Measurements from ENCODE around the gene DIP2C.
A peak's percentile ranks its signal among the peaks of the same experiment; 100 is the strongest.

DIP2C gene

GRCh38 chr10:381346-381745 is 308.1 kb downstream of the DIP2C start:
- Mint-ChIP-seq H3K36me3 (no peaks in the 10 kb centered on the region), H3K27ac (peak overlapping the region; percentile 5), H3K9me3 (no peaks in the 10 kb centered on the region), H3K4me3 (peak overlapping the region; percentile 34), H3K4me1 (peaks cover 18% of the 10 kb centered on the region)
- DNase-seq (ENCODE audit: low spot score in 2 of 2) (no peak), ATAC-seq (no peak)

DNA sequence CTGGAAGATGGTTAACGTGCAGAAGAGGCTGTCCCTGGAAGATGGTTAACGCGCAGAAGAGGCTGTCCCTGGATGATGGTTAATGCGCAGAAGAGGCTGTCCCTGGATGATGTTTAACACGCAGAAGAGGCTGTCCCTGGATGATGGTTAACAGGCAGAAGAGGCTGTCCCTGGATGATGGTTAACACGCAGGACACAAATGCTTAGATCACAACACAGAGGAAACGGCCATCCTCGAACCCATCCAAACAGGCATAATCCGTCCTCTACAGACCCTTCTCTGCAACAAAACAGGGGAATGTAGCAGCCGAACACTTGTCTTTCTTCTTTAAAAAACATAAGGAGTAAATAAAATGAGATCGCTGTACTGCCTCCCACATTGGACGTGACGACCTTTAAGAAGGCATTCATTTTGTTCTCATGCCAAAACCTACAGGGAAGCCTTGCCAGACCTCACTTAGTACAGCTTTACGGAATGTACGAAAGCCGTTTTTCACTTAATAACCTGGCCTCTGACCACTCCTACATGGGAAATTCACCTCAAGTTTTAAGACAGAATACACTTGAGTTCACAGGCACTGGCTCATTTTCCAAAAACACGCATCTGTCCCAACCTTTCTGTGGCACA is 309.0 kb downstream of the DIP2C start:
- H3K9me3 Mint-ChIP-seq = no peaks in the 10 kb centered on the region
- DNase-seq (ENCODE audit: low spot score in 2 of 2) (no peak), ATAC-seq (no peak)
- no peak overlapping the region for H3K4me3 Mint-ChIP-seq
- no peaks in the 10 kb centered on the region for H3K36me3 Mint-ChIP-seq
- H3K4me1 Mint-ChIP-seq = peaks cover 18% of the 10 kb centered on the region
- no peak overlapping the region for H3K27ac Mint-ChIP-seq

DNA sequence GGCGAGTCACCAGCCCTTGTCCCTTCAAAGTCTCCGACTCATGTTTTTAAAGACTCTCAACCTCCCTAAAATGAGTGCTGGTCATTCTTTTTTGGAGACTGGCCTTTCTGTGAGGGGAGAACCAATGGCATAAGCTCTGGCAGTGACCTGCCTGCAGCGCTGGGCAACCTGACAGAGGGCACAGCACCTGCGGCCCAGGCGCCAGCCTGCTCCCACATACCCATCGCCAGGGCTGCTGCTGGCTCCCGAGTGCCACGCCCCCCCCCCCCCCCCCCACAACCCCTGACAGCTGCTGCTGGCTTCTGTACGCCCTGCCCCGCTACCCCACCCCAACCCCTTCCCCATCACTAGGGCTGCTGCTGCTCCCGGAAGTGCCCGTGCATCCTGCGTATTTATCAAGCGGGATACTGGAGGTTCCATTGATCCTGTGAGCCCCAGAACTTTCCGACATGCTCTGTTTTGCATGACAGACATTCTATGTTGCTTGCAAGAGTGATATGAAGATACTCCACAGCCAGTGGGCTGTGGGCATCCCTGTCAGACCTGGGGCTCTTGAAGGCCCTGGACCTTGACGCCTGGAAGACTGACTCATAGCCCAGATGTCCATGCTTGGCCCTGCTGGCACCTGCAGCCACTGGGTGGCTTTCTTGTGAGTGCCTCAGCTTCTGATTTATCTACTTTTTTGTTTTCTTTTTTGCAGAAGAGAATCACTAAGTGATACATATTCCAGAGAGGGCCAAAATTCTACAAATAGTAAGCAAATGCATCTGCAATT is 310.4 kb downstream of the DIP2C start:
- Mint-ChIP-seq H3K36me3 (no peaks in the 10 kb centered on the region), H3K9me3 (no peaks in the 10 kb centered on the region), H3K27ac (no peak overlapping the region), H3K4me3 (no peak overlapping the region), H3K4me1 (peaks cover 18% of the 10 kb centered on the region)
- no peak for ATAC-seq
- no peak for DNase-seq (ENCODE audit: low spot score in 2 of 2)

DNA sequence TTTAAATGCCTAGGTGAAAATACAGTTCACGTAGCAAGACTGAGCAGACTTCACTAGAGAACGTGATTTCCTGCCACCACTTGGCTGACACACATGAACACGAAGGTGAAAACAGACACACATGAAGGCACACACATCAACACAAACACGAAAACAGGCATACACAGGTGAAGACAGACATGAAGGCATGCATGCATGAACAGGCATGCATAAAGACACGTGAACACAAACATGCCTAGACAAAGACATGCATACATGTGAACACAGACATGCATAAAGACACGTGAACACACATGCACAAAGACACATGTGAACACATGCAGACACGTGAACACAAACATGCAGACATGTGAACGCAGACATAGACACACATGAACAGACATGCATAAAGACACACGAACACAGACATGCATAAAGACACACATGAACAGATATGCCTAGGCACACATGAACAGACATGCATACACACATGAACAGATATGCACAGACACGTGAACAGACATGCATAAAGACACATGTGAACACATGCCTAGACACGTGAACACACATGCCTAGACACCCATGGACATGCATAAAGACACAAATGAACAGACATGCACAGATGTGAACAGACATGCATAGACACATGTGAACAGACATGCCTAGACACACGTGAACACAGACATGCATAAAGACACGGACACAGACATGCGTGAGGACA is 311.1 kb downstream of the DIP2C start:
- Mint-ChIP-seq H3K9me3 (no peaks in the 10 kb centered on the region), H3K4me1 (peaks cover 18% of the 10 kb centered on the region), H3K27ac (no peak overlapping the region), H3K36me3 (no peaks in the 10 kb centered on the region), H3K4me3 (no peak overlapping the region)
- no peak for DNase-seq (ENCODE audit: low spot score in 2 of 2)
- no peak for ATAC-seq

- Mint-ChIP-seq H3K4me3 (no peak overlapping the region), H3K4me1 (peaks cover 13% of the 10 kb centered on the region), H3K36me3 (no peaks in the 10 kb centered on the region), H3K9me3 (no peaks in the 10 kb centered on the region), H3K27ac (no peak overlapping the region)
- DNase-seq (ENCODE audit: low spot score in 2 of 2) (no peak), ATAC-seq (no peak)
These were observed 312.2 kb downstream of the DIP2C start for GRCh38 chr10:377228-377627.

DNA sequence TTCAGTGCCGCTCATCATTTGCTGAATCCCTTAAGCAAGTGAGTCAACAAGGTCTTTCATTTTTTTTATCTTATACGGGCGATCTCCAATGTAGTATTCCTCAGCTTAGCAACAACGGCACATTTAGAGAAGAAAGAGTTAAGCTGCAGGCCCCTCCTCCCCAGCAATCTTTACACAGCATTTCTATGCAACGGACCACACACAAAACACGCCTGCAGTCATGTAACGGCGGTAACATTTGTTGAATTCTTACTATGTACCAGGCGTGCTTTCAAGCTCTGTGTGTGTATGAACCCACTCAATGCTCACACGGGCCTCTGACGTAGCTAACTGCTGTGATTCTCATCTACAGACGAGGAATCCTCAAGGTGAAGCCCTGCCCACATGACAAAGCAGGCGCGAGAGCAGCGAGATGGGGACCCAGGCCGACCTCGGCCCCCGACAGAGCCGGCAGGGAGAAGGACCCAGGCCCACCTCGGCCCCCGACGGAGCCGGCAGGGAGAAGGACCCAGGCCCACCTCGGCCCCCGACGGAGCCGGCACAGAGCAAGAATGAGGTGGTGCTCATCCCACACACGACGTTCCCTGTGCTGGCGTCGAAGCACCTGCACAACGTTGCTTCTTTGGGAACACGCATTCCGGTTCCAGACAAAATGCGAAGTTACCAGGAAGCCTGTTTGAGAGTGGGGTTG is 313.5 kb downstream of the DIP2C start:
- Mint-ChIP-seq H3K4me3 (no peak overlapping the region), H3K9me3 (no peaks in the 10 kb centered on the region), H3K36me3 (no peaks in the 10 kb centered on the region), H3K4me1 (no peaks in the 10 kb centered on the region), H3K27ac (no peak overlapping the region)
- no peak for DNase-seq (ENCODE audit: low spot score in 2 of 2)
- no peak for ATAC-seq

- no peaks in the 10 kb centered on the region for H3K9me3 Mint-ChIP-seq
- H3K4me1 Mint-ChIP-seq = no peaks in the 10 kb centered on the region
- no peaks in the 10 kb centered on the region for H3K36me3 Mint-ChIP-seq
- DNase-seq (ENCODE audit: low spot score in 2 of 2) = no peak
- no peak overlapping the region for H3K27ac Mint-ChIP-seq
- ATAC-seq = no peak
- no peak overlapping the region for H3K4me3 Mint-ChIP-seq
These were observed 315.1 kb downstream of the DIP2C start for GRCh38 chr10:374354-374753.

DNA sequence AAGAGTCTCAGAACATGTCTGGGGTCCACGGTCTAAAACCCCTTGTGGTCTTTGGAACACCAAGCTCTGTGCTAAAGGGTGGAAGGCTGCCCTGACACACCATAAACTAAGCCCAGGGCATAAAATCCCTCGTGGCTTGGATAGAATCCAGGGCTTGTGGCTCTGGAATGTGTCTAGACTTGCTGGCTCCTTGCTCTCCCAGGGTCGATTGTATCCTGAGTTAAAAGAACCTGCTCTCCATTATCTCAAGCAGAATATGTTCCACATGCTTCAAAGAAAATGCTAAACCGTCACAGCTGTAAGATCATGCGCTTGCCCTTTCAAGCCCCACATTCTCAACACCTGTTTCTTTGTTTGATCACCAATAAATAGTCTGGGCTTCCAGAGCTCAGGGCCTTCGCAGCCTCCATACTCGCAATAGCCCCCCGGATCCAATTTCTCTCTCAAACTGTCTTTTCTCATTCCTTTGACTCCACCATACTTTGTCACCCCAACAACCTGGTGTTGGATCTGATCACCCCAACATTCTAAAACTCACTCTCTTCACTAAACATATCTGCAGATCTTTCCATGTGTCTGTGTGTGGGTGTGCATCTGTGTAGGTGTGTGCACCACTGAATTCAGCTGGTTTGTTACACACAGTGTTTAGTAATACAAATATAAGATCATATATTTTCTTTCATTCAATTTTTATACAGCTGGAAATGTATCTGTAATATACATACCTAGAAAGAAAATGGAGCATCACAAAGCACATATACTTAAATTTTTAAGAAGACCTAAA is 315.8 kb downstream of the DIP2C start:
- no peak overlapping the region for H3K27ac Mint-ChIP-seq
- no peaks in the 10 kb centered on the region for H3K4me1 Mint-ChIP-seq
- DNase-seq (ENCODE audit: low spot score in 2 of 2) (no peak), ATAC-seq (no peak)
- no peaks in the 10 kb centered on the region for H3K9me3 Mint-ChIP-seq
- no peaks in the 10 kb centered on the region for H3K36me3 Mint-ChIP-seq
- H3K4me3 Mint-ChIP-seq = no peak overlapping the region

DNA sequence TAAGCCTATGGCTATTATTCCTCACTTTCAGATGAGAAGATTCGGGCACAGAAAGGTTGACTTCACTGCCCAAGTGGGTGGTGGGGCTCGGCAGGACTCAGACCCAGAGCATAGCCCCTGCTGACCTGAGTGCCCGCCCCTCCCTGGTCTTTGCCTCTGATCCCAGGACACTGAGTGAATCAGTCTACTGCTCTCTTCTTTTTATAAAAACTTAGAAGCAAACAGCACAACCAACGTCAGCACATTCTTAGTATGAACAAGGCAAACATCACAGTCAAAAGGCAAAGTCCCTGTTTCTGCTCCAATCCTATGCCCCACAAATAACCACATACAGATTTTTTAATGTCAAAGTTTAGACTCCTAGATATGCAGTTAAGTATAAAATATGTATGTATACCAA is 316.5 kb downstream of the DIP2C start:
- Mint-ChIP-seq H3K9me3 (no peaks in the 10 kb centered on the region), H3K4me3 (no peak overlapping the region), H3K36me3 (no peaks in the 10 kb centered on the region), H3K4me1 (no peaks in the 10 kb centered on the region), H3K27ac (no peak overlapping the region)
- ATAC-seq (no peak), DNase-seq (ENCODE audit: low spot score in 2 of 2) (no peak)

DNA sequence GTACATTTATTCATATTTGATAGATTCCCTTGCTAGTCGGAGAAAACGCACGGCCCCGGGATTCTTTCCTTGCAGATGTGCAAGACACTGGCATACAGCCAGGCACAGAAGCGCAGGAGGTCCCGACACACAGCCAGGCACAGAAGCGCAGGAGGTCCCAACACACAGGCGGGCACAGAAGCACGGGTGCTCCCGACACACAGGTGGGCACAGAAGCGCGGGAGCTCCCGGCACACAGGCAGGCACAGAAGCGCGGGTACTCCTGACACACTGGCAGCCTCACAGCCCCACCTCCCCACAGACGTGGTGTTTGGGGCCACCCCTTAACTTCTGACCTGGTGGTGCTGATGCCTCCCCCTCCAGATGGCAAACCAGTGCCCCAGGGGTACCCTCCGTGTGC is 316.9 kb downstream of the DIP2C start:
- Mint-ChIP-seq H3K4me3 (no peak overlapping the region), H3K36me3 (no peaks in the 10 kb centered on the region), H3K9me3 (no peaks in the 10 kb centered on the region), H3K27ac (no peak overlapping the region), H3K4me1 (no peaks in the 10 kb centered on the region)
- DNase-seq (ENCODE audit: low spot score in 2 of 2) (no peak), ATAC-seq (no peak)

GRCh38 chr10:371515-371914 is 318.0 kb downstream of the DIP2C start:
- Mint-ChIP-seq H3K4me3 (no peak overlapping the region), H3K27ac (no peak overlapping the region), H3K9me3 (no peaks in the 10 kb centered on the region), H3K4me1 (no peaks in the 10 kb centered on the region), H3K36me3 (no peaks in the 10 kb centered on the region)
- no peak for ATAC-seq
- DNase-seq (ENCODE audit: low spot score in 2 of 2) = no peak

DNA sequence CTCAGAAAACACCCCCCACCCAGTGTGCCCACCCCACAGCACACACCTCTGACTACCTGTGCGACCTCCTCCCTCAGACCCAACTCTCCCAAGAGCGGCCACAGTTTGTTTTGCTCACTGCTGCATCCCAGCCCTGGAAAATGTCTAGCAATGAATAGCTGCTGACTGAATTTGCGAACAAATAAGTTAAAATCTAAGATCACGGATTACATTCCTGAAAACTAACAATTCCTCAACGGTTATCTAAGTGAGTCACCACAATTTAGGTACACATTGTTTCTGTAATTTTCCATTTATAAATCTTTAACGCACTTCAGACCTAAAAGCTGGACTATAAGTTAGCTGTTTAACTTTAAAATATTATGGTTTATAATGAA is 319.0 kb downstream of the DIP2C start:
- H3K4me3 Mint-ChIP-seq = no peak overlapping the region
- no peak overlapping the region for H3K27ac Mint-ChIP-seq
- ATAC-seq (no peak), DNase-seq (ENCODE audit: low spot score in 2 of 2) (no peak)
- H3K4me1 Mint-ChIP-seq = no peaks in the 10 kb centered on the region
- no peaks in the 10 kb centered on the region for H3K36me3 Mint-ChIP-seq
- H3K9me3 Mint-ChIP-seq = no peaks in the 10 kb centered on the region

GRCh38 chr10:369684-370448 is 319.6 kb downstream of the DIP2C start:
- no peaks in the 10 kb centered on the region for H3K36me3 Mint-ChIP-seq
- no peak for DNase-seq (ENCODE audit: low spot score in 2 of 2)
- H3K4me1 Mint-ChIP-seq = no peaks in the 10 kb centered on the region
- H3K9me3 Mint-ChIP-seq = no peaks in the 10 kb centered on the region
- no peak overlapping the region for H3K27ac Mint-ChIP-seq
- no peak overlapping the region for H3K4me3 Mint-ChIP-seq
- no peak for ATAC-seq

DNA sequence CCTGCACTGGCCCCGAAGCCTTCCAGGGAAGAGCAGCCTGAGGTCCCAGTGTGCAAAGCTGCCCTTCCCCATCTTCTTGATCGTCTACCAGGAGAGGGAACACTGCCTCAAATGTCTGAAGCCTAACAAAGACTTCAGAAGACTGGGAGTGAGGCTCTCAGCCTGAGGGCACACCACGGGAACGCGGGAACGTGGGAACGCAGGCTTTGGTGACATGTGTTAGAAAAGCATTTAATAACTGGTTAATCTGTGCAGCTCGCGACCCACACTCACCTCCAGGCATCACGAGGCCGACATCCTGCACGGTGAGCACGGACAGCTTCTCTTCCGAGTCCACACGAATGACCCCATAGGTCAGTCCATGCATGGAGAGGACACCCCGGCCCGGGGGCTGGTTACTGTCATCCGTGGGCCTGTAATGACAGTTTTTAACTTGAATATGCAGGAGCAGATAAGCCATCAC is 320.2 kb downstream of the DIP2C start:
- Mint-ChIP-seq H3K4me3 (no peak overlapping the region), H3K4me1 (no peaks in the 10 kb centered on the region), H3K27ac (no peak overlapping the region), H3K9me3 (no peaks in the 10 kb centered on the region), H3K36me3 (no peaks in the 10 kb centered on the region)
- ATAC-seq = no peak
- no peak for DNase-seq (ENCODE audit: low spot score in 2 of 2)

Measured in stimulated activated effector memory CD8-positive, alpha-beta T cell treated with anti-CD3 and anti-CD28 coated beads, Interleukin-12 subunit alpha, Interleukin-12 subunit beta, amount 100 ng/mL, for 72 hours (primary cell).